ENCODE results near the gene ELMO1.

DNA sequence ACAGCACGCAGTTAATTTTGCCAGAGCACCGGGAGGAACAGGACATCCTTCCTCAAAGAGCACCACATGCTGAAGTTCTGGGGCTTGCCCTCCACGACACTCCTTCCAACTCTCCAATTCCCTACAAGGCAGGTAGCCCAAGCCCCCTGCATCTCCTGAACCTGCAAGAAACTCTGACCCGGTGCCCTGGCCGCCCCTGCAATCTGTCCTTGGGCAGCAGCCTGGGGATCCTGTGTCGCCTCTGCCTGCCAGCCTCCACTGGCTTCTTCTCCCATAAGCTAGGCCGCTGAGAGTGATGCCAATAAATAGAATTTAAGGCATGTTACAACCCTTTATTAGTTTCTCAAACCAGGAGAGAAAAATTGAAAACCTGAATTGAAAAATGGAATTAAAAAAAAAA is 182.8 kb downstream of the ELMO1 start:
- no peak for TF ChIP-seq CTCF (IDR thresholded peaks at IDR 0.05)
- no peak for TF ChIP-seq POLR2A (IDR thresholded peaks at IDR 0.05; ENCODE audit: low read depth)
- TF ChIP-seq POLR2AphosphoS5 (IDR thresholded peaks at IDR 0.05): no peak
- TF ChIP-seq EP300 (IDR thresholded peaks at IDR 0.05): no peak
